ENCODE measurements around the gene RIMBP3B. TPM values are rescaled to one million over a fixed set of nuclear protein-coding genes. Genes with fewer than 3 reads are reported as not detected.
A peak's percentile ranks its signal among the peaks of the same experiment; 100 is the strongest.
"Not testable (repeated sequence)": the region's sequence is repeated elsewhere in the genome, so short reads cannot be mapped to it uniquely, and the experiment has no call there.

The RIMBP3B gene
- total RNA-seq (not detected), total RNA-seq (0 reads per million in 2 donors)

GRCh38 chr22:21383701-21384467 lies at the start of gene RIMBP3B:
RIMBP3B (plus strand) TSS chr22:21383751; CDS start chr22:21383859, 108 bp downstream.
- DNase-seq; H3K4me3 Mint-ChIP-seq; H3K27me3 Mint-ChIP-seq; H3K27ac Mint-ChIP-seq; H3K4me1 Mint-ChIP-seq; H3K36me3 Mint-ChIP-seq (ENCODE audit: low read depth); H3K9me3 ChIP-seq (ENCODE audit: control insufficient read depth, low read length, poor library complexity, severe bottlenecking): not testable (repeated sequence)
- peak; percentile 80 for ATAC-seq

GRCh38 chr22:21357527-21357926 lies 26.0 kb upstream of the RIMBP3B start:
- H3K27ac Mint-ChIP-seq; DNase-seq; H3K27me3 Mint-ChIP-seq; H3K4me3 Mint-ChIP-seq; ATAC-seq; H3K36me3 Mint-ChIP-seq (ENCODE audit: low read depth); H3K4me1 Mint-ChIP-seq; H3K9me3 ChIP-seq (ENCODE audit: control insufficient read depth, low read length, poor library complexity, severe bottlenecking): not testable (repeated sequence)

GRCh38 chr22:21360525-21360924 lies 23.0 kb upstream of the RIMBP3B start:
- not testable (repeated sequence) for ATAC-seq; H3K4me1 Mint-ChIP-seq; H3K9me3 ChIP-seq (ENCODE audit: control insufficient read depth, low read length, poor library complexity, severe bottlenecking); DNase-seq; H3K27ac Mint-ChIP-seq; H3K27me3 Mint-ChIP-seq; H3K4me3 Mint-ChIP-seq; H3K36me3 Mint-ChIP-seq (ENCODE audit: low read depth)

- H3K36me3 Mint-ChIP-seq (ENCODE audit: low read depth); DNase-seq; H3K27me3 Mint-ChIP-seq; H3K4me3 Mint-ChIP-seq; H3K9me3 ChIP-seq (ENCODE audit: control insufficient read depth, low read length, poor library complexity, severe bottlenecking); ATAC-seq; H3K4me1 Mint-ChIP-seq; H3K27ac Mint-ChIP-seq: not testable (repeated sequence)
Observed at GRCh38 chr22:21362473-21362872, 21.1 kb upstream of the RIMBP3B start.

- not testable (repeated sequence) for H3K4me3 Mint-ChIP-seq; H3K27me3 Mint-ChIP-seq; ATAC-seq; H3K36me3 Mint-ChIP-seq (ENCODE audit: low read depth); H3K9me3 ChIP-seq (ENCODE audit: control insufficient read depth, low read length, poor library complexity, severe bottlenecking); H3K27ac Mint-ChIP-seq; H3K4me1 Mint-ChIP-seq; DNase-seq
Observed at GRCh38 chr22:21363061-21363460, 20.5 kb upstream of the RIMBP3B start.

GRCh38 chr22:21363803-21364202 lies 19.7 kb upstream of the RIMBP3B start:
- H3K9me3 ChIP-seq (ENCODE audit: control insufficient read depth, low read length, poor library complexity, severe bottlenecking); H3K27me3 Mint-ChIP-seq; H3K4me1 Mint-ChIP-seq; ATAC-seq; H3K4me3 Mint-ChIP-seq; DNase-seq; H3K36me3 Mint-ChIP-seq (ENCODE audit: low read depth); H3K27ac Mint-ChIP-seq: not testable (repeated sequence)

- not testable (repeated sequence) for H3K9me3 ChIP-seq (ENCODE audit: control insufficient read depth, low read length, poor library complexity, severe bottlenecking); H3K4me3 Mint-ChIP-seq; H3K4me1 Mint-ChIP-seq; ATAC-seq; H3K36me3 Mint-ChIP-seq (ENCODE audit: low read depth); H3K27ac Mint-ChIP-seq; H3K27me3 Mint-ChIP-seq; DNase-seq
Observed at GRCh38 chr22:21364362-21364761, 19.2 kb upstream of the RIMBP3B start.

- not testable (repeated sequence) for H3K9me3 ChIP-seq (ENCODE audit: control insufficient read depth, low read length, poor library complexity, severe bottlenecking); ATAC-seq; H3K27ac Mint-ChIP-seq; H3K4me1 Mint-ChIP-seq; H3K4me3 Mint-ChIP-seq; H3K36me3 Mint-ChIP-seq (ENCODE audit: low read depth); DNase-seq; H3K27me3 Mint-ChIP-seq
Observed at GRCh38 chr22:21365337-21365736, 18.2 kb upstream of the RIMBP3B start.

GRCh38 chr22:21368603-21369310 lies 14.8 kb upstream of the RIMBP3B start:
- DNase-seq; H3K27me3 Mint-ChIP-seq; H3K27ac Mint-ChIP-seq; H3K36me3 Mint-ChIP-seq (ENCODE audit: low read depth); ATAC-seq; H3K9me3 ChIP-seq (ENCODE audit: control insufficient read depth, low read length, poor library complexity, severe bottlenecking); H3K4me3 Mint-ChIP-seq; H3K4me1 Mint-ChIP-seq: not testable (repeated sequence)

GRCh38 chr22:21375880-21376279 lies 7.7 kb upstream of the RIMBP3B start:
- H3K36me3 Mint-ChIP-seq (ENCODE audit: low read depth); H3K27ac Mint-ChIP-seq; H3K4me1 Mint-ChIP-seq; ATAC-seq; H3K9me3 ChIP-seq (ENCODE audit: control insufficient read depth, low read length, poor library complexity, severe bottlenecking); H3K4me3 Mint-ChIP-seq; H3K27me3 Mint-ChIP-seq; DNase-seq: not testable (repeated sequence)

- H3K4me3 Mint-ChIP-seq; H3K36me3 Mint-ChIP-seq (ENCODE audit: low read depth); H3K9me3 ChIP-seq (ENCODE audit: control insufficient read depth, low read length, poor library complexity, severe bottlenecking); H3K27me3 Mint-ChIP-seq; DNase-seq; H3K4me1 Mint-ChIP-seq; H3K27ac Mint-ChIP-seq: not testable (repeated sequence)
- peak; percentile 74 for ATAC-seq
Observed at GRCh38 chr22:21384468-21385357, 1.2 kb downstream of the RIMBP3B start.

GRCh38 chr22:21389480-21389879 lies 5.9 kb downstream of the RIMBP3B start:
- not testable (repeated sequence) for H3K4me3 Mint-ChIP-seq; H3K27ac Mint-ChIP-seq; H3K9me3 ChIP-seq (ENCODE audit: control insufficient read depth, low read length, poor library complexity, severe bottlenecking); H3K4me1 Mint-ChIP-seq; H3K36me3 Mint-ChIP-seq (ENCODE audit: low read depth); ATAC-seq; H3K27me3 Mint-ChIP-seq; DNase-seq

- H3K36me3 Mint-ChIP-seq (ENCODE audit: low read depth); H3K27me3 Mint-ChIP-seq; DNase-seq; ATAC-seq; H3K4me3 Mint-ChIP-seq; H3K27ac Mint-ChIP-seq; H3K9me3 ChIP-seq (ENCODE audit: control insufficient read depth, low read length, poor library complexity, severe bottlenecking); H3K4me1 Mint-ChIP-seq: not testable (repeated sequence)
Observed at GRCh38 chr22:21390013-21390412, 6.5 kb downstream of the RIMBP3B start.

Measured in T-helper 17 cell (primary cell).